HT1080 (cell line): ENCODE measurements around the gene NR1D1. TPM values are rescaled to one million over a fixed set of nuclear protein-coding genes. Genes with fewer than 3 reads are reported as not detected.
A peak's percentile ranks its signal among the peaks of the same experiment; 100 is the strongest.

Source experiments
- DNase-seq: peaks from one replicate; pipeline ENCODE4 v3.0.0-alpha.2; 2015; ENCODE audit warnings: low read depth
- total RNA-seq: library from RNA; depleted of rRNA; stranded (reverse); fragments of >200 nt; shearing (Covaris generic); gene quantifications from 2 replicates; pipeline ENCODE4 v1.2.3, GENCODE V29; 2014

The NR1D1 gene
- total RNA-seq, 1 experiment from 2014 or later: 2.8 TPM

- peak; percentile 94 for DNase-seq
These were observed 11.1 kb upstream of the NR1D1 start for GRCh38 chr17:40111221-40112128.

- no peak for DNase-seq
These were observed 9.8 kb upstream of the NR1D1 start for GRCh38 chr17:40110026-40110845.

DNA sequence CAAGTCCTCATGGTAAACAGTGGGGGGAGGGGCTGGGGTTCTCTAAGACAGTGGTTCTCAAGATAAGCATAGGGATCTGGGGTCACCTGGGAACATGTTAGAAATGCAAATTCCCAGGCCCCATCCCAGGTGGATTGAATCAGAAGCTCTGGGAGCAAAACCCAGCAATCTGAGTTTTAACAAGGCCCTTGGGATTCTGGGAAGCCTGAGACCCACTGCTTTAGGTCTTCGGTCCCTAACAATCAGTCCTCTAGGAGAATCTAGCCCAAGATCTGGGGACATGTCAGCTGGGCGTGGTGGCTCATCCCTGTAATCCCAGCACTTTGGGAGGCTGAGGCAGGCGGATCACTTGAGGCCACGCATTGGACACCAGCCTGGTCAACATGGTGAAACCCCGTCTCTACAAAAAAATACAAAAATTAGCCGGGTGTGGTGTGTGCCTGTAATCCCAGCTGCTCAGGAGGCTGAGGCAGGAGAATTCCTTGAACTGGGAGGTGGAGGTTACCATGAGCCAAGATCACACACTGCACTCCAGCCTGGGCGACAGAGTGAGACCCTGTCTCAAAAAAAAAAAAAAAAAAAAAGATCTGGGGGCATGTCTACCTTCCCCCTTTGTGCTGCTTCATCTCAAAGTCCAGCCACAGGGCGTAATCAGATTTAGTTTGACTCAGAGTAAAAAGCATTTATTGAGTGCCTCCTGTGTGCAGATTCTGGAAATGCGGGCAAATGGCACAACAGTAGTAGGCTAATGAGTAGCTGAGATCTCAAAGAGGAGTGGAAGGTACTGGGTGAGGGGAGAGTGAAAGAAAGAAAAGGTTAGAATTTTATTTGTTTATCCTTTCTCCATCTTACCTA, 8.8 kb upstream of the NR1D1 start:
- no peak for DNase-seq

- DNase-seq: no peak
These were observed 7.3 kb upstream of the NR1D1 start for GRCh38 chr17:40107522-40108174.

DNA sequence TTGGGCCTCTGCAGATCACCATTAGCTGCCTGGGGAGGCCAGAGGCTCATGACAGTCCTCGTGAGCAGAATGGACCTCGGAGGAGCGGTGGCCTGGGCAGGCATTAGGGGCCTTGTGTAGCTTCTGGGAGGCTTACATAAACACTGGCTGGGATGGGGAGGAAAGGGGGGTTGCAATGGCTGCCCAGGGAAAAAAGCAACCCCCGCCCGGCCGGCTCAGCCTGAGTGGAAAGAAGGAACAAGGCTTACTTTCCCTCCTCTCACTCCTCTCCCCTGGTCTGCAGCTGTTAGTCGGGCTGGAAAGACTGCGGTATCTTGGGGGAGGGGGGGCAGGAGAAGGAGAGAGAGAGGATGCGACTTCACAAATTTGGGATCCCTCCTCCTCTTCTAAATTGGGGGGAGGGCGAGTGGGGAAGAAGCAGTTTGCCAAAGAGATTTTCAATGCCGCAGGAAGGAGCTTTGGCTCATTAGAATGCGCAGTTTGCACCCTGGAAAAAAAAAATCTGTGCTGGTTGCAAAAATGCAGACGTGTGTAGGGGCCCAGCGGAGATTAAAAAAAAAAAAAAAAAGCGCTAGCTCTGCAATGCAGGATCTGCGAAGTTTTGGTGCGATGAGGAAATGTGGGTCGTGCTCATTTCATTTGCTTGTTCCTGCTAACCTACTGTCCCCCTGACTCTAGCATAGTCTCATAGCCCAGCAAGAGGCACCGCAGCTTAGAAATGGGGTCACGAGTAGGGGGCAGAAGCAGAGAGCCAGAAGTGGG, 6.6 kb upstream of the NR1D1 start:
- no peak for DNase-seq

DNA sequence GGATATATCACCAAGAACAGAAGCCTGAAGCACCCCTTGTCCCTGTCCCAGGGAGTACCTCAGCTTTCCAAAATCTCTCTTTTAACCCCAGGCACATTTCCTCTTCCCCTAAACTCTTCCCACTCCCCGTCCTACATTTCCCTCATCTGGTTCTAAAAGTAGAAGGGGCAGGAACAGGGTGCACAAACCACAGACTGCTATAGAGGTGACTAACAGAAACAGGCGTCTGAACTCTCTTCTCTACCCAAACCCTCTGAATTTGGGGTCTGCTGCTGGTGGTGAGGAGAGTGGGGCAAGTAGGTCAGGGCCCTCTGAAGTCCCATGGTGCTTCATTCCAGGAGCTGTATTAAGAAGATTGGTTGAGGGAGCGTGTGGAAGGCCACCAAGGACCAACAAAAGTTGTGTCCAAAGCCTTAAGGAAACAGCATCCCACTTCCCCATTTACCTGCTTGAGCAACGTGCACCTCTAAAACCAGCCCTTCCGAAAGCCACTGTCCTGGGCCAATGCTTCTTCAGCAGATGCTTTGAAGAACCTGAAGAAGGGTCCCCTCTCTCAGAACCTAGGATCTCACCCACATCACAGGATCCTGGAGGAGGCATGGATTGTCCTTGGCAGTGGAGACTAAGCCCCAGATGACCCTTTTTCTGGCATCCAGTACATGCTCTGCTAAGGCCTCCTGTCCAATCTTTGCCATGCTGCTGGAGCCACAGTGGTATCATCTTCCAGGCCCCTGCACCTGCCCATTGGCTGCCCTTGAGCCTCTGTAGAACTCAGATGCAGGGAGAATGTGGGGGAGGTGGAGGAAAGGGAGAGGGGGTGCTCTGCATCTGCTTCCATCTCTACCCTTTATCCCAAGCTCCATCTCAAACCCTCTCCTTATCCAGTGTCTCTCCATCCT, 5.7 kb upstream of the NR1D1 start:
- no peak for DNase-seq

DNA sequence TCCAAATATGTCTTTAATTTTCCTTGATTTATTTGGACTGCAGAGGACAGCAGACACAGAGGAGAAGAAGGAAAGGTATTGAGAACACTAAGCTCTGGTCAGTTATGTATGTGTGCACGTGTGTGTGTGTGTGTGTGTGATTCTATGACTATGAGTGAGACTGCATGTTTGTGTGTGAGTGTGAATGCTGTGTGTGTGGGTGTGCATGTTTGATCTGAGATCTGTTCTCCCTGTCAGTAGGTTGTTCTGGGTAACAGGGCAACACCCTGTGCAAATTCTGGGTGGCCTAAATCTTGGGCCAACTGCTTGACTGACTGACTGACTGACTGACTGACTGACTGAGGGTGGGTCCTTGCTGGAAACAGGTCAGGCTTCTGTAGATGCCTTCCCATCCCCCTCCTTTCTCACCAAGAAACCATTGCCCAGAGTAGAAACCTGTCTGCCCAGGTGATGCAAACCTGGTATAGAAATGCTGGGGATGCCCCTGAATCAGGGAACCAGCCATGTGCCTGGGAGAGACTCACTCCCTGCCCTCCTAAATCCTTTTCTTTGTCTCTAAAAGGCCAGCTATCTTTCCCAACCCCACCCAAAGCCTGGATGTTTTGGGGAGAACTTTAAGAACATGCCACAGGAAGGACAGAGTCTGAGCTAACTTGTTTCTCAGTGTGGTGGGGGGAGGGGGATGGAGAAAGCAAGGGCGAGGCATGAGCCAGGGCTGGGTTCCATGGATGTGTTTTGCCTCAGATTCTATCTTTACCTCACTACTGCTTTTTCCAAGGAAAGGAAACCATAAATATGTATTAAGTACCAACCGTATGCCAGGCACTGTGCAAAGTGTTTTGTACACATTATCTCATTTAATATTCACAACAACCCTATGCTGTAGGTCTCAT, 4.5 kb upstream of the NR1D1 start:
- DNase-seq: no peak

- no peak for DNase-seq
These were observed 3.3 kb upstream of the NR1D1 start for GRCh38 chr17:40103688-40104087.

DNA sequence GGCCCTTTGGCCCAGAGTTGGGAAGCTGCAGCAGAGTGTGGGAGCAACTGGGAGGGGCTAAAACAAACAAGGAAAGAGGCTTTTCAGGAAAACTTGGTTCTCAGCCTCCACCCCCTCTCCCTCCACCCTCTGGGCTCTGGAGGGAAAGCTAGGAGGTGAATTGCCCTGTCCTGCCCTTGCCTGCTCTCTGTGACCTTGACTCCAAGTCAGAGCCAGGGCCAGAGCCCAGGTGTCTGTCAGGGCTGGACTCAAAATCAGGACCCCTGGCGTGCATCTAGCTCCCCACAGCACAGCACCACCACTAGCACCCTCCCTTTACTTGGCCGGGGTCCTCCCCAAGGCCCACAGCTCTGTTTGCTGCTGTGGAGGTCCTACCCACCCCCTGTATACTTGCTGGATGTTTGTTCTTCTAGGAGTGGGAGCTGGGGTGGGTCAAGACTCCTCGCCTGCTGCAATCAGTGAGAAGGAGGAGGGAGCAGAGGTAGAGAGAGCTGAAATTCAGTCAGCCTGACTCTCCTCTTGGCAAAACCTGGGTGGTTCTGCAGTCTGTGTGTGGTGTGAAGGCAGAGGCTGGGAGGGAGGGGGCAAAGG, 2.8 kb upstream of the NR1D1 start:
- DNase-seq: no peak

GRCh38 chr17:40101367-40102210, 1.2 kb upstream of the NR1D1 start:
- DNase-seq: no peak

DNA sequence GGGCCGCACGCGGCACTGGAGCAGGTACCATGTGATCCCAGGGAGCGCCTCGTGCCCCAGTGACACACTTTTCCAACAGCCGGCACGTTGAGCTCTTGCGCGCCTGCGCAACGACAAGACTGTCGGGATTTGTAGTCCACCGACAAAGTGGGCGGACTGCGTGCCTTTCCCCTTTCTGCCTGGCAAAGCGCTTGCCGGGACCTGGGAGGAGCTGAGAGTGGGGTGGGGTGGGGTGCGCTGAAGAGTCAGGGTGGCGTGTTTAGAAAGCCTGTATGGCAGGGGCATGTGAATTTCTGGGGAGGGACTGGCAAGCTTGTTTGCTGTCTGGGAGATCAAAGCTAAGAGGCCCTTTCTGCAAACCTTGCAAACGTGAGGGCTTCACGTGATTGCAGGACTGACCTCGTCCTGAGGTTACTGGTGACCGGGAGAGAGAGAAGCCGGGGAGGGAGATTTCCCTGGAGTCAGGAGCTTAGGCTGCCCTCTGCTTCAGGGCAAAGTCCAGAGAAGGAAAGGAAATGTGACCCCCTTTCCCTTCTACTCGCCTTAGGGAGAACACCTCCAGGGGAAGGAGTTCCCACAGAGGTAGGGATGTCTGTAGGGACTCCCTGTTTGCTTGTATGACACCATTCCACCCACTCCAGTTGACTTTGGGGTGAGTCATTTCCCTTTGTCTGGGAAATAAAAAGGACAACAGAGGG, 429 bp upstream of the NR1D1 start:
- DNase-seq: peak; percentile 98

GRCh38 chr17:40099619-40100418, 570 bp downstream of the NR1D1 start:
- DNase-seq: no peak

- peak; percentile 100 for DNase-seq
These were observed 1.4 kb downstream of the NR1D1 start for GRCh38 chr17:40098846-40099618.
